Measurements from ENCODE around the gene PTPRCAP.
A peak's percentile ranks its signal among the peaks of the same experiment; 100 is the strongest.

Gene PTPRCAP

GRCh38 chr11:67423891-67424613, 13.4 kb downstream of the PTPRCAP start:
- no peak for DNase-seq

DNA sequence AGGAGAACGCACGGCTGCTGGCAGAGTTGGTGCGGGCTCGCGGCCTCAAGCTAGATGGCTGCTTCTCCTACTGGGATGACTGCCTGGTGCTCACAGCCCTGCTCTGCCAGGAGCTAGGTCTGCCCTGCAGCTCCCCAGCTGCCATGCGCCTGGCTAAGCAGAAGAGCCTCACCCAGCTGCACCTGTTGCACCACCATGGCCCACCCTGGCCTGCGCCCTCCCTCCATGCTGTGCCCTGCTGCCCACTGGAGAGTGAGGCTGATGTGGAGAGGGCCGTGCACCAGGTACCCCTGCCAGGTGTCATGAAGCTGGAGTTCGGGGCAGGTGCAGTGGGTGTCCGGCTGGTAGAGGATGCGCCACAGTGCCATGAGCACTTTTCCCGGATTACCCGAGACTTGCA, 14.0 kb downstream of the PTPRCAP start:
- no peak for DNase-seq

DNA sequence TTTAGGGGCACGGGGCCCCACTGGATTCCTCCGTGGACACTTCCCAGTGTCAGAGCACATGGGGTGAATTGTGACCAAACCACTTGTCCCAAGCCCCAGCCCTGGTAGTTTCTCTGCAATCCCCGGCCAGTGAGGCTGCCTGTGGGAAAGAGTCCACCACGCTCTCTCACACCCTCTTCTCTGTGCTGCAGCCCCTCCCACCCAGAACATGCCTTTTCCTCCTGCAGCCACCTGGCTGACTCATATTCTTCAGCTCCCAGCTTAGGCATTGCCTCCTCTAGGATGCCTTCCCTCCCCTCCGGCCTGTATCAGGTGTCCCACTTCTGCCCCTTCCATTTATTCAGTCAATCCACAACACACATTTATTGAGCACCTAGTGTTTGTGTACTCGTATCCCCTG, 14.6 kb downstream of the PTPRCAP start:
- no peak for DNase-seq

- no peak for DNase-seq
Measured at GRCh38 chr11:67421430-67422031, 16.0 kb downstream of the PTPRCAP start.

DNA sequence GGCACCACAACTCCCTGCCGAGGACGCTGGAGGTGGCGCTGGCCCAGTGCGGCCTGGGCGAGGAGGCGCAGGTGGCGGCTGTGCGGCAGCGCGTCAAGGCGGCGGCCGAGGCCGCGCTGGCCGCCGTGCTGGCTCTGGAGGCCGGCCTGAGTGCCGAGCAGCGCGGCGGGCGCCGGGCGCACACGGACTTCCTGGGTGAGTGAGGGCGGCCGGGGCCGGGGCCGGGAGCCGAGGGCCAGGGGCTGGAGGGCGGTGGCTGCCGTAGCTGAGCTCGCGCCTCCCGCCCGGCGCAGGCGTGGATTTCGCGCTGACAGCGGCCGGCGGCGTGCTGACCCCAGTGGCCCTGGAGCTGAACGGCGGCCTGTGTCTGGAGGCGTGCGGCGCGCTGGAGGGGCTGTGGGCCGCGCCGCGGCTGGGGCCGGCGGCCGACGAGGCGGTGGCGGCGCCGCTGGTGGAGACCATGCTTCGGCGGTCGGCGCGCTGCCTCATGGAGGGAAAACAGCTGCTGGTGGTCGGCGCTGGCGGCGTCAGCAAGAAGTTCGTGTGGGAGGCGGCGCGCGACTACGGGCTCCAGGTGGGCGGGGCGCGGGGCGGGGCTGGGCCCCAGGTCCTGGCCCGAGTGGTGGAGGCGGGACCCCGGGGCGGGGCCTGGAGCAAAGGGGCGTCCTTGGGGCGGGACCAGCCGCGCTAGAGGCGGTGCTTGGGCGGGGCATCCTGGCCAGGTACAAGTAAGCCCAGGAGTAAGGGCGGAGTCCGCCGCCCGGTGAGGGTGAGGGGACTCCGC, 16.6 kb downstream of the PTPRCAP start:
- DNase-seq: peak; percentile 37

DNA sequence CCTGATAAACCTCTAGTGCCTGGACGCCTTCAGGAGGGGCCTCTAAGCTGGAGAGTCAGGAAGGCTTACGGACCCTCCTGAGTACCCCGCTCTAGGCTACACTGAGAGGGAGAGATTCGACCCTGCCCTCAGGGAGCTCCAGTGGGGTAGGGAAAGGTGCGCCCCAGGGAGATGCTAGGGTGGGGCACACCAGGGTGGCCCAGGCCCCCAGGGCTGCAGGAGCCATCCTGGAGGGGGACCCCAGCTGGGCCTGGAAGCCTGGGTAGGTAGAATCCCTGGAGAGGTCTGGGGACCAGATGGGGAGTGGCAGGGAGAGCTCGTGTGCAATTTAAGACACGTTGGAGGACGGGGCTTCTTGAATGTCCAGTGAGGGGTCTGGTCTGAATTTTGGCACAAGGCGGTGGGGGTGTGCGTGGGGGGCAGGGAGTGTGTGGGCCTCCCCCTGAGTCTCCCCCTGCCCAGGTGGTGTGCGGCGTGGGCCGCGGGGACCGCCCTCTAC, 17.3 kb downstream of the PTPRCAP start:
- no peak for DNase-seq

DNA sequence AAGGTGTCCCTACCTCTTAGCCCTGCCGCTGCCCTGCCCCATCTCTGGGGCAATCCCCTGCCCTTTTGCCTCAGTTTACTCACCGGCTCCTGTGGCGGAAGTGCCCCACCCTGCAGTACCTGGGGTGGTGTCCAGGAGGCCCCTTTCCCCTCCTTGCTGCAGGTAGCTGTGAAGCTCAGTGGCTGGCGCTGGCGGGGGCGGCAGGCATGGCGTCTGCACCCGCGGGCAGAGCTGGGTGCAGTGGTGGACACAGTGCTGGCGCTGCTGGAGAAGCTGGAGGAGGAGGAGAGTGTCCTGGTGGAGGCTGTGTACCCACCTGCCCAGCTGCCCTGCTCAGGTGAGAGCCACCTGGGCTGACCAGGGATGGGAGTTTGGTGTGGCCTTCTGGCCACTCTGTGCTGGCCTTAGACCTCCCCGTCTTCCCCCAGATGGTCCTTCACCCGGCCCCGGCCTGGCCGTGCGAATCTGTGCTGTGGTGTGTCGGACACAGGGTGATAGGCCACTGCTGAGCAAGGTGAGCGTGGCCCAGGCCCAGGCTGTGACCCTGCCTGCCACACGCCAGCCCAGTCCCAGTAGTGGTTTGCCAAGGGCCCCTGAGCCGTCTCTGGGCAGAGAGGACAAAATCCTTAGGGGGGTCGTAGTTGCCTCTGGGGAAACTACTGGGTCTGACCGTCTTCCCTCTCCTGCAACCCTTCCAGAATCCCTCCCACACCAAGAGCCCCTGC, 18.0 kb downstream of the PTPRCAP start:
- DNase-seq: no peak

DNA sequence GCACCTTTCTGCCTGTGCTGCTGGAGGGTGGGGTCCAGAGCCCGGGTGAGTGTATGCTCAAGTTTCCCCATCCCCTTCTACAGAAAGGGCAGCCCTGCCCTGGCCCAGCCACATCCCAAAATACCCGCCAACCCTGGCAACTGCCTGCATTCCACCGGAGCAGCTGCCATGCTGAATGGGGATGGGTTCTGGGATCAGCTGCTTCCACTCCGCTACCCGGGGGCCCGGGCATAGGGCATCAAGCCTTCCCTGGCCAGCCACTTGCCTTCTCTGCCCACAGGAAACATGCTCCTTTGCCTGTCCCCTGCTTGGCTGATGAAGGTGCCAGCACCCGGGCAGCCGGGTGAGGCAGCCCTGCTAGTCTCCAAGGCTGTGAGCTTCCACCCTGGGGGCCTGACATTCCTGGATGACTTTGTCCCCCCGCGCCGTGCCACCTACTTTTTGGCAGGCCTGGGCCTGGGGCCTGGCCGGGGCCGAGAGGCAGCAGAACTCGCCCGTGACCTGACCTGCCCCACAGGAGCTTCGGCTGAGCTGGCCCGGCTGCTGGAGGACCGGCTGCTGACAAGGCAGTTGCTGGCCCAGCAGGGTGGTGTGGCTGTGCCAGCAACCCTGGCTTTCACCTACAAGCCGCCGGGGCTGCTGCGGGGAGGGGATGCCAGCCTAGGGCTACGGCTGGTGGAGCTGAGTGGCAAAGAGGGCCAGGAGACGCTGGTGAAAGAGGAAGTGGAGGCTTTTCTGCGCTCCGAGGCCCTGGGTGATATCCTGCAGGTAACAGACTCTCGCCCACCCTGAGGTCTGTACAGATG, 18.8 kb downstream of the PTPRCAP start:
- no peak for DNase-seq

DNA sequence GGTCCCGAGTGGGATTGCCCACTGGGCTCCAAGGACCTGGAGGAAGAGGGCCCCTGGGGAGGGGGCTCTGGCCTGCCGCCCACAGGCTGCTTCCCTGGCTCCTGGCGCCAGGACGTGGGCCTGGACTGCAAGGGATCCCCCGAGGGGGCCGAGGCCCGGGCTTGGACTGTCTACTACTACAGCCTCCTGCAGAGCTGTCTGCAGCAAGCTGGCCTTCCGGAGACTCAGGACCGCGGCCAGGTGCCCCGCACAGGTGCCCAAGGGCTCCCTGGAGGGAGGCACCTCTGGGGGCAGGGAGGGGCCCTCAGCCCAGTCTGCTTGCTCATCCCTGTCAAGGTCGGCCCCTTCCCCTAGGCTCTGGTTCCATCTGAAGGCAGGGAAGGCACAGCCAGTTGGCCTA, 20.1 kb downstream of the PTPRCAP start:
- no peak for DNase-seq

GRCh38 chr11:67416416-67417335, 20.8 kb downstream of the PTPRCAP start:
- DNase-seq: no peak

- no peak for DNase-seq
Measured at GRCh38 chr11:67415501-67416304, 21.8 kb downstream of the PTPRCAP start, which contains the start of gene CARNS1. CARNS1 (plus strand) TSS chr11:67415678; CDS start chr11:67416200, 522 bp downstream.

DNA sequence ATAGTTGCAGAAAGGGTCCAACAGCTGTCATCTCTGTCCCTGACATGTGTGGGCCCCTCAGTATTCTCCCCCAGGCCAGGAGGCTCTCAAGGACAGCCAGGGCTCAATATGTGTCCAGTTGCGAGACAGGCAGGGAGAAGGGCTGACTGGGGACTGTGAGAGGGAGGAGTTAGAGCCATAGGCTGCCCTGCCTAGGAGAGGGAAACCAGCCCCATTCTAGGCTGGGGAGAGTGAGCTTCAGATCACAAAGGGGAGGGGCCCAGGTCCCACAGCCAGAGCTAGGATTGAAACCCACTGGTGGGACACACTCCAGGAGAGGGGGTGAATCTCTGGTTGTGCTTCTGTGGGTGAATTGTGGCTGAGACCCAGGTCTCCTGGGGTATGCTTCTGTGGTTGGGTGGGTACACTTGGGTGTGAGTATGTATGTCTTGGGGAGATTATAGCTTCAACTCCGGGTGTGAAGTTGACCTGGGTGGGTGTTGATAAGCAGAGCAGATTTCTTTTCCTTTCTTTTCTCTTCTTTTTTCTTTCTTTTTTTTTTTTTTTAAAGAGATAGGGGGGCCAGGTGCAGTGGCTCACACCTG, 24.1 kb downstream of the PTPRCAP start:
- DNase-seq: no peak

- DNase-seq: no peak
Measured at GRCh38 chr11:67412495-67413179, 24.8 kb downstream of the PTPRCAP start.

DNA sequence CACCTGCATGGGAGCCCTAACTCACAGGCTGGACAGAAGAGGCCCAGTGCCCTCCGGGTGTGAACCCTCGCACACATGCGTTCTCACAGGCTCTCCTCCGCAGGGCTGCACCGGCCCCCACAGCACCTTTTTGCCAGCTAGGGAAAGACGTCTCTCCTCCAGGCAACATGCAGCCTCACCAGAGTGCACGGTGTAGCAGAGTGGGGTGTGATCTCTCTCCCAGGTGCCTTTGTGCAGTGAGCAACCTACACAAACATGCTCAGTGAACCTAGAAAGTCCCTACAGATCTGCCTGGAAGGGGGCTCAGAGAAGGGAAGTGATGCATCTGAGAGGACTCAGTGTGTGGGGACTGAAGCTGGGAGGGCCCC, 25.7 kb downstream of the PTPRCAP start:
- no peak for DNase-seq

- no peak for DNase-seq
Measured at GRCh38 chr11:67410984-67411784, 26.3 kb downstream of the PTPRCAP start.

DNA sequence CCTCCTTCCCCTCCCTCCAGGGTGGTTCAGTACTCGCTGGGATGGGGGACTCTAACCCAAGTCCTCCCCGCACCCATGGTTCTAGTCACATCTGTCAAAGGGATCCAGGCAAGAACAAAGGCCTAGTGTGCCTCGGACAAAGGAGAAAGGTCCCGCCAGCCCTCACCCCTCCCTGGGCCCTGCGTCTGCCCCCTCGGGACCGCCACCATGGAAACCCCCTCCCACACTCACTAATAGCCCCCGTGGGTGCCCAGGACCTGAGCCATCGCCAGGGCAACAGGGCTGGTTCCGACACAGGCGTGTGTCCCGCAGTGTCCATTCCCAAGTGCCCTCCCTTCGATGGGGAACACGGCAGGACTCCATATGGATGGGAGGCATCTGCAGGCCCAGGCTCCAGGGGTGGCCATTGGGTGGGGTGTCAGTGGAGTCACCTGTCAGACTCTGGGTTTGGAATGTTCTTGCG, 27.1 kb downstream of the PTPRCAP start:
- no peak for DNase-seq

DNA sequence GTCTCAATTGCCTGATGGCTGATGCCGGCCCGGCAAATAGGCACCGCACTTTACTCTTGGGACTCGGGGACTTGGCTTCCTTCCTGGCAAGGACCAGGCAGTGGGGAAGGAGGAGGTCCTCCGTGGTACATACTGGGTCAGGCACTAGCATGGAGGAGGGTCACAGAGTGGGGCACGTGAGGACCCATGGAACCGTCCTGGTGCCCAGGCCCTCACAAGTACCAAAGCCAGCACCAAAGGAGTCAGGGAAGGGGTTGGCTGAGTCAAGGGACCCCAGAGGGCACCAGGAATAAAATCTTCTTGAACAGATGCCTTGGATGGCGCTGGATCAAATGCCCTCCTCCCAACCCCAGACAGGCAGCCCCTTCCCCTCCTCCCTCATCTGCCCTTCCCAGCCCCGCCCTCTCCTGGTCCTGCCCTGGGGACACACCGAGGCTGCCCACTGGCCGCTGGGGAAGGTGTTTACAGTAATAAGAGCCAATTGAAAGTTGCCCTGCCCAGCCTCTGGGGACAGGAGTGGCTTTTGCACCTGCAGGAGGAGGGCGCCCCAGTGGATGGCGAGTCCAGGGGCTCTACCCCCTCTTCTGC, 27.6 kb downstream of the PTPRCAP start:
- DNase-seq: no peak

- no peak for DNase-seq
Measured at GRCh38 chr11:67409261-67409666, 28.2 kb downstream of the PTPRCAP start.
